GOT3 (cell line): ENCODE data around the gene TRMT61A.

ENCODE experiments used
- DNase-seq: peaks from one replicate; lab custom pipeline; 2025; ENCODE audit warnings: mixed read lengths; lab: John Stamatoyannopoulos, UW

The TRMT61A gene

GRCh38 chr14:103528587-103529382 is at the start of gene TRMT61A:
Gene TRMT61A, plus strand, starts transcription at chr14:103529196. Its CDS starts 783 bp downstream, at chr14:103529979.
- peak; percentile 53 for DNase-seq

GRCh38 chr14:103480595-103480994 is 48.4 kb upstream of the TRMT61A start:
- no peak for DNase-seq

DNA sequence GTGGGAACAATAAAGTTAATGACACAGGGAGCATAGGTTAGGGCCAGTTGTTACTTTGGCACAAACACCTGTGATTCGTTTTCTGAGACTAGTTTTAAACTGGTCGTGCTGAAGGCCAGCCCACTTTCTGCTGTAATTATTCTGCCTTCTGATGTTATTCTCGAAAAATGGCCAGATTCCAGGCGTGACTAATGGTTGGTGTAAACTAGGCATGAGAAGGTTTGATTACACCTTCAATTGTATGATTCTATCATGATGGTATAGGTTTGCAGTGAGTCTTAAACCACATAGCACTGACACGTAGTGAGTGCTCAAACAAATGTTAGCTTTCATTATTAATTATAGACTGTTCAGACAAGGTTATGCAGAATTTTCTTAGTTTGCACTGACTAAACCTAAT is 45.4 kb upstream of the TRMT61A start:
- DNase-seq = peak; percentile 1

- DNase-seq = no peak
These were observed 43.5 kb upstream of the TRMT61A start for GRCh38 chr14:103485504-103485903.

DNA sequence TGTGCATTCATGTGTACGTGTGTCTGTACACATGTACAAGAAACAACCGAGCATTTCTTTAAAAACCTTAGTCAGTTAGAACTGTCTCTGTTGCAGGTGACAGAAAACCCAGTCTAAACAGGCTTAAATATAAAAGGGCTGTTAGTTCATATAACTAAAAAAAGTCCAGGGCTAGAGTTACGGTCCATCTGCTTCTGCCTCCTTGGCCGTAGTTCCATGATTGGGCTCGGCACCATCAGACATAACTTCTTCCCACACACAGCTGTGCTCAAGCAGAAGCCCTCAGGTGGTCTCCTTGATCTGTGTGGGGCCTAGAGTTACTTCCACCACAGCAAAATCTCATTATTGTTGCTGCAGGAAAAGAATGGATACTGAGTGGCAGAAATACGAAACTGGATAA is 40.9 kb upstream of the TRMT61A start:
- DNase-seq = no peak

DNA sequence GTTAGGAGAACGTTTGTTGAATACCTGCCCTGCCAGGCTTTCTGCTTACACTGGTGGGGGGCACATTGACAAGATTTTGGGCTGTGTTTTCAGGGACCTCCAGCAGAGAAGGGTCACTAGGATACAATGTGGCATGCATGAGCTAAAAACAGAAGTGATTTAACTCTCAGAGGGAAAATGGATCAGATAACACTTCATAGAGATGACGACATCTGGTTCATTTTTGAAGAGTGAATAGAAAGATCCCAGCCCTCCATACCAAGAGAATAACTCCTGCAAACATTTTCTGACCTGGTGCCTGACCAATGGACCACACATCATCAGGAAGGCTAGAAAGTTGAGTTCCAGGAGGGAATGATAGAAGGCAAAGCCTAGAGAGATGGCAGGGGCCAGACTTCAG is 40.0 kb upstream of the TRMT61A start:
- no peak for DNase-seq

DNA sequence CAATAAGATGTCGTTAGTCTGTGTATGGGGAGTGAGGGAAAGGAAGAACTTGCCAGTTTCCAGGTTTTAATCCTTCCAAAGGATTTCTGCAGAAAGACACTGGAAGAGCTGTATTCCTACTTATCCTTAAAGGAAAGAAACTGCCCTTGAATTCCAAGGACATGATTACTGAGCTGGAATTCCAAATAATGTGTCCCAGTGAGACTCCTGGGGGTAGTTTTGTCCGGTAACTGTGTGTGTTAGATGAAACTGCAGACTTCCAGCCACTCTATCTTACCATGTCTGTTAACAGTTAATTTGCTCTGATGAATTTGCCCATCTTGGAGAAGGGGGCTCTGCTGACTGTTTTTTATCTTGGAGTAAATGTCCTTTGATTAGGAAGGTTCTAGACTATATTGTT is 39.4 kb upstream of the TRMT61A start:
- DNase-seq = no peak

DNA sequence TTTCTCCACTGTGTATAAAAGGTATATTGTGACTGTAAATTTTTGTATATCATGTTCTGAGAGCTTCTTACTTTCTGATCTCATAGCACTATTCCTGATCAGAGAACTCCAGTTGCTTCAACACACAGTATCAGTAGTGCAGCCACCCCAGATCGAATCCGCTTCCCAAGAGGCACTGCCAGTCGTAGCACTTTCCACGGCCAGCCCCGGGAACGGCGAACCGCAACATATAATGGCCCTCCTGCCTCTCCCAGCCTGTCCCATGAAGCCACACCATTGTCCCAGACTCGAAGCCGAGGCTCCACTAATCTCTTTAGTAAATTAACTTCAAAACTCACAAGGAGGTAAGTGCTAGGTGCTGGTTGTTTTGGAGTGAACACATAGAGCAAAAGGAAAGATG is 37.3 kb upstream of the TRMT61A start:
- DNase-seq = no peak

DNA sequence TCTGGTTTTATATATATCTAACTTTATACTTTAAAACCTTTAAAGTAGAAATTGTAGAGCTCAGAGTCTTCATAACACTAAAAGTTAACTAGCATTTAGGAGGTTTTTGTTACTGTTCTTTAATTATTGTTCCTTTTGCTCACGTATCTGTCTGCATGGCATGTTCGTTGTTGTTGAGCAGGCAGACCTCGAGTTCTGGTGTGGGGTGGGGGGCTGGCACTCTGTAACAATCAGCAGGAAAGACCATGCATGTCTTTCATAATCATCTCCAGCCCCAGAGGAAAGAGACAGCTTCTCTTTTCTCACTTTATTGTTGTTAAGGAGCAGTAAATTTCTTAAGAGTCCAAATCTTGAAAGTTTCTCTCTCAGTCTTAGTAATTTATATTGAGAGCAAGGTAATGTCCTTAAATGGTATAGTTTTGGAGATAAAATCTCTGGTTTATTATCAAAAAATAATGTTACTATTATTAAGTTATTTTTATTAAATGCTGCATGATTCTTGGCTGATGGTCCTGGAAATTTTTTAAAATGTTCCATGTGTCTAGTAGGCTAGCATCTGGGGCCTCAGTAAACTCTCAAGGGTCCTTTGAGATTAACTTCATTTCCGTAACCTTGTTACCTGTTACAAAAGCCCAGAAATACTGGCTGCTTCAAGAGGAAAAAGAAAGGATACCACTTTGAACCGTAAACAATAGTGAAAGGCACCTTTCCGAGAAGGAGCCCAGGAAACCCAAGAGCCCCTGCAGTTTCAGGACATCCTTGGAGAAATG is 36.7 kb upstream of the TRMT61A start:
- no peak for DNase-seq

DNA sequence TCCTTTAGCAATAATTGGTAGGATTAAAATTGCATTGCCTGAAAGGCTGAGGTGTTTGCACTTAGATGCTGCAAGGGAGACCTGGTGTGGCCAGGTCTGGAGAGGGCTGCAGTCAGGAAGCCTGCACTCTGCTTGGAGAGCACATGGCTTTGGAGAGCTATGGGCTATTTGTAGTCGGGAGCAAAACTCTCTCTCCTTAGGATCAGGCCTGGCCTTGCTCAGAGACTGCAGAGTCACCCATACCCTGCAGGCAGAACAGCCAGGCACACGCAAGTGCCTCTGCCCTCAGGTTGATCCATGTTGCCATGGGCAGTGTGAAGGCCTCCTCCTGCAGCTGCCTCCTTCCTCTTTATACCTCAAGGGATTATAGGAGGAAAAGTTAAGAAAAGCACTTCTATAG is 33.1 kb upstream of the TRMT61A start:
- no peak for DNase-seq

DNA sequence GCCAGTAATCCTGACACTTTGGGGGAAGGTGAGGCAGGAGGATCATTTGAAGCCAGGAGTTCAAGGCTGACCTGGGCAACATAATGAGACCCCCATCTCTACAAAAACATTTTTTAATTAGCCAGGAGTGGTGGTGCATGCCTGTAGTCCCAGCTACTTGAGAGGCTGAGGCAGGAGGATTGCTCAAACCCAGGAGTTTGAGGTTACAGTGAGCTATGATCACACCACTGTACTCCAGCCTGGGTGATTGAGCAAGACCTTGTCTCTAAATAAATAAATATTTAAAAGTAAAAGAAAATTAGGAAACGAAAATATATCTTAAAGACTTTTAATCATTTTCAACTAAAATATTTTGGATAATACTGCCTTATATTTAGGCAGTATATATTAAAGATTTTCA is 32.2 kb upstream of the TRMT61A start:
- DNase-seq = no peak

DNA sequence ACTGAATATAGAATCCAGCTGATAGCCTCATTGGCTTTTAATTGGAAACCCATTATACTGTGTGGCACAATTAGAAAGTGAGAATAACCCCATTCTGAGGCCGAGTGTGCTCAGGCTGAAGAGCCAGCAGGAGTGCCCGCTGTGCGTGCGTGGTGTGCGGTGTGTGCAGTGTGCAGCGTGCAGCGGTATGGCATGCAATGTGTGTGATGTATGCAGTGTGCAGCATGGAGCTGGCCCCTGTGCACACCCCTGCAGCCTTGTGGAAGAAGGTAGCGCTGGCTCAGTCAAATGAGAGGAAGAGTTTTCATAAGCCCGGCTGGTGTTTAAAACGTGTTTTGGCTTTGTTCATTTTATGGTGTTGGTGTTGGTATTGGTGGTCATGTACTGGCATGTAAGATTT is 29.3 kb upstream of the TRMT61A start:
- no peak for DNase-seq

DNA sequence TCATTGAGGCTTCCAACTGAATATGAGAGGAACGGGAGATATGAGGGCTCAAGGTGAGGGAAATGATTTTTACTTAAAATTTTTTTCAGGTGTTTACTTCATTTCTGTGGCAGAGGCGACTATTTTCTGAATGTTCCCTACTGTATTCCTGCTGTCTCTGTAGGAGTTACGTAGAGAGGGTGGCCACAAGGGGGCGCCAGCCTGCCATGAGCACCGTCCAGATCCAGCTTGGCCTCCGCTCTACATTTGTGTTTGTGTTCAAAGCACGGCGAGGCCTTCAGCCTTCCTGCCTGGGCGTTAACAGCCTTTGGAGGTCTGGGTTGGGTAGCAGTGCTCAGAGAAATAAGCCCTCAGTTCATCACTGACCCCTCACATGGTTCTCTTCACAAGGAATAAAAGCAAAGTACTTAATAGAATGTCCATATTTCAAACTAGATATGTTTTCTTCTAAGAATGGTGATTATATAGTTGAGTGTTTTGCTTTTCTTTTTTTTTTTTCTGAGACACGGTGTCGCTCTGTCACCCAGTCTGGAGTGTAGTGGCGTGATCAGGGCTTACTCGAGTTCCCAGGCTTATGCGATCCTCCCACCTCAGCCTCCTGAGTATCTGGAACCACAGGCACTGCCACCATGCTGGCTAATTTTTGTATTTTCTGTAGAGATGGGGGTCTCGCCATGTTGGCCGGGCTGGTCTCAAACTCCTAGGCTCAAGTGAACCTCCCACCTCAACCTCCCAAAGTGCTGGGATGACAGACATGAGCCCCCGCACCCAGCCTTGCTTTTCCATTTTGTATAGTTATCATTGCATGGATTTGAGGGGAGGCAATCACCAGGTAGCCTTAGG is 28.6 kb upstream of the TRMT61A start:
- no peak for DNase-seq

DNA sequence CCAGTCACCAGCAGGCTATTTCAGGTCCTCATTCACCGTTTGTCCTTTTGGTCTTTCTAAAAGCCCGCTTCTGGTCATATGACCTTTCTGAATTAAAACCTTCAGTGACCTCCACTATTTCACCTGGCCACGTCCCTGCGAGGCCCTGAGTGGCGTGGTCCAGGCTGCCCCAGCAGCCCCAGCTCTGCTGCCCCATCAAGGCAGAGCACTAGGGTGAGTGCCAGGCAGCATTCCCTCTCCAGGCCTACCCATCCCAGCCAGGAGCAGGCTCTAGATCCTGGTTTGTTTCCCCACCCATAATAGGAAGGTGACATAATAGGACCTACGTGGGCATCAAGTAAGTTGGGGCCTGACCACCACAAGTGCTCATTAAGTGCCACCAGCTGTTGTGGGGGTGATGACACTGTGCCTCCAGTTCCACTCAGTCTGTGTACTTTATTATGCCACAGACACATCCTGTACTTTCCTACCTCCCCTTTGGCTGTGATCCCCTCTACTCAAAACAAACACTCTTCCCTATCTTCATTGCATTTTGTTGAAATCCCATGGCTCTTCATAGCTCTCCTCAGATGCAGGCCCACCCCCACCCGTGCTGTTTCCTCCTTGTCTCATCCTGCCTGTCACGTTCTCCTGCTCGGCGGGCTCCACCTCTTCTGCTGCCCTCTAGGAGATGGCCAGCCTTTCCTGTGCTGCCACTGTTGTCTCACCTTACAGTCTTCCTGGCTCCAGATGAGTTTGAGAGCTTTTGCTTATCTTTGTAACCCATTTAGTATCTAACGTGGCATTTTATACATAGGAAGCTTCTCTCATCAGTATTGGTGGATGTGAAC is 27.7 kb upstream of the TRMT61A start:
- DNase-seq = no peak

- no peak for DNase-seq
These were observed 26.9 kb upstream of the TRMT61A start for GRCh38 chr14:103501921-103502669.

DNA sequence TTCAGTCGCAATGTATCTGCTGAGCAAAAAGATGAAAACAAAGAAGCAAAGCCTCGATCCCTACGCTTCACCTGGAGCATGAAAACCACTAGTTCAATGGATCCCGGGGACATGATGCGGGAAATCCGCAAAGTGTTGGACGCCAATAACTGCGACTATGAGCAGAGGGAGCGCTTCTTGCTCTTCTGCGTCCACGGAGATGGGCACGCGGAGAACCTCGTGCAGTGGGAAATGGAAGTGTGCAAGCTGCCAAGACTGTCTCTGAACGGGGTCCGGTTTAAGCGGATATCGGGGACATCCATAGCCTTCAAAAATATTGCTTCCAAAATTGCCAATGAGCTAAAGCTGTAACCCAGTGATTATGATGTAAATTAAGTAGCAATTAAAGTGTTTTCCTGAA is 26.1 kb upstream of the TRMT61A start:
- DNase-seq = no peak

DNA sequence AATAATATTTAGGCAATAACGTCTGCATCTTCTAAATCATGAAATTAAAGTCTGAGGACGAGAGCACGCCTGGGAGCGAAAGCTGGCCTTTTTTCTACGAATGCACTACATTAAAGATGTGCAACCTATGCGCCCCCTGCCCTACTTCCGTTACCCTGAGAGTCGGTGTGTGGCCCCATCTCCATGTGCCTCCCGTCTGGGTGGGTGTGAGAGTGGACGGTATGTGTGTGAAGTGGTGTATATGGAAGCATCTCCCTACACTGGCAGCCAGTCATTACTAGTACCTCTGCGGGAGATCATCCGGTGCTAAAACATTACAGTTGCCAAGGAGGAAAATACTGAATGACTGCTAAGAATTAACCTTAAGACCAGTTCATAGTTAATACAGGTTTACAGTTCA is 25.7 kb upstream of the TRMT61A start:
- no peak for DNase-seq

GRCh38 chr14:103504991-103505565 is 23.9 kb upstream of the TRMT61A start:
- no peak for DNase-seq

- no peak for DNase-seq
These were observed 21.2 kb upstream of the TRMT61A start for GRCh38 chr14:103507751-103508150.

DNA sequence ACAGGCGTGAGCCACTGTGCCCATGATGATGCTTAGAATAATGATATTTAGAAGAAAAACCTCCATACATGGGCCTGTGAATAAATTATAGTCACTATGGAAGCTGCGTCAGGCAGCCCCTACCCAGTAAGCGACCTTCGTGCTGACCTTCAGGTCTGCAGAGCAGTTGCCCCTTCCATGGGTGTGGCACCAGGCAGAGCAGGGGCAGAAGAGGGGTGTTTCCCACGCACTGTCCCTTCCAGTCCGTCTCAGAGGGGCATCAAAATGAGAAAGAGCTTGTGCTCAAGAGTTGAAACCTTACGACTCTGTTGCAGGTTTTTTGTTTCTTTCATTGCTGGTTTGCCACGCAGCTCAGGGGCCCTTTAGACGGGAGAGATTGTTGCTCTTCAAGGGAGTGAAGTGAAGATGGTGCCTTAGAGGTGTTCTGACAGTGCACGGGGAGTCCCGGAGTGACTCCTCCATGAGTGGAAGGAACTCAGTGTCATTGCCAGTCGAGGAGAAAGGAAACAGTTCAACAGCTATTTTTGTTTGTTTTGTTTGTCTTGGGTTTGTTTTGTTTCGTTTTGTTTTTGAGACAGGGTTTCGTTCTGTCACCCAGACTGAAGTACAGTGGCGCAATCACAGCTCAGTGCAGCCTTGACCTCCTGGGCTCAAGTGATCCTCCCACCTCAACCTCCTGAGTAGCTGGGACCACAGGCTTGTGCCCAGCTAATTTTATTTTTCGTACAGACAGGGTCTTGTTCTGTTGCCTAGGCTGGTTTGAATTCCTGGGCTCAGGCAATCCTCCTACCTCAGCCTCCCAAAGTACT is 20.3 kb upstream of the TRMT61A start:
- no peak for DNase-seq
